Measurements from ENCODE around the gene P3H2. TPM values are rescaled to one million over a fixed set of nuclear protein-coding genes. Genes with fewer than 3 reads are reported as not detected.

The P3H2 gene
- total RNA-seq, 1 experiment from 2014 or later, result 20.9 TPM

DNA sequence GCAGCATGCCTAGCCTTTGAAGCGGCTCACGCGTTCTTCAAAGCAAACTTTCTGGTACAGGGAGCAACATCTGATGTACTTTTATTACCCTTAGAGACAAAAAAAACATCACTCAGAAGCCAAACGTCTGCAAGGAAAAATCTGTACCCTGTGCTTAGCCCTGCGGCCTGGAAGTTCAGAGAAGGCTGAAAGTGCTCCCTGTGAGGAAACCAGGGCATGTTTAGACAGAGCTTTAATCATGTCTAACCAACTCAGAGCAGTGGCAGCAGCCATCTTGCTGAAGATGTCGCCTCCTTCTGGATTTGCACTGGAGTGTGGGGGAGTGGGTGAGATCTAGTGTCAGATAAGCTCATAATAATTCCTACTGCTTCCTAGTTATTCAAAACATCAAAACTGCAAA is 170.4 kb downstream of the P3H2 start:
- H3K9me2 ChIP-seq (ENCODE audit: insufficient read depth), result no peaks in the 10 kb centered on the region
- no peaks in the 10 kb centered on the region for H3K36me3 ChIP-seq (ENCODE audit: low read depth)
- no peak overlapping the region for H3K4me3 ChIP-seq
- BruUV-seq (replicated peaks), result no TSS peak
- no peaks in the 10 kb centered on the region for H4K20me1 ChIP-seq (ENCODE audit: insufficient read depth)
- no peaks in the 10 kb centered on the region for H3K79me2 ChIP-seq (ENCODE audit: low read depth)
- peaks cover 21% of the 10 kb centered on the region for H3K4me1 ChIP-seq (replicated peaks; ENCODE audit: insufficient read depth)
- H3K27ac ChIP-seq, result no peak overlapping the region
- H3K27me3 ChIP-seq (ENCODE audit: insufficient read depth, low read depth), result no peaks in the 10 kb centered on the region
- intact Hi-C loops (cut with micrococcal nuclease; ENCODE audit: unreplicated experiment), result no loop called here
- H3F3A ChIP-seq (ENCODE audit: insufficient read depth, low read depth), result no peaks in the 10 kb centered on the region; the same call in 1 of the 2 replicates
- no peak overlapping the region for H3K4me2 ChIP-seq
- no peak for TF ChIP-seq EZH2 (IDR thresholded peaks at IDR 0.05; ENCODE audit: low read depth)
- TF ChIP-seq, protein P1, sequence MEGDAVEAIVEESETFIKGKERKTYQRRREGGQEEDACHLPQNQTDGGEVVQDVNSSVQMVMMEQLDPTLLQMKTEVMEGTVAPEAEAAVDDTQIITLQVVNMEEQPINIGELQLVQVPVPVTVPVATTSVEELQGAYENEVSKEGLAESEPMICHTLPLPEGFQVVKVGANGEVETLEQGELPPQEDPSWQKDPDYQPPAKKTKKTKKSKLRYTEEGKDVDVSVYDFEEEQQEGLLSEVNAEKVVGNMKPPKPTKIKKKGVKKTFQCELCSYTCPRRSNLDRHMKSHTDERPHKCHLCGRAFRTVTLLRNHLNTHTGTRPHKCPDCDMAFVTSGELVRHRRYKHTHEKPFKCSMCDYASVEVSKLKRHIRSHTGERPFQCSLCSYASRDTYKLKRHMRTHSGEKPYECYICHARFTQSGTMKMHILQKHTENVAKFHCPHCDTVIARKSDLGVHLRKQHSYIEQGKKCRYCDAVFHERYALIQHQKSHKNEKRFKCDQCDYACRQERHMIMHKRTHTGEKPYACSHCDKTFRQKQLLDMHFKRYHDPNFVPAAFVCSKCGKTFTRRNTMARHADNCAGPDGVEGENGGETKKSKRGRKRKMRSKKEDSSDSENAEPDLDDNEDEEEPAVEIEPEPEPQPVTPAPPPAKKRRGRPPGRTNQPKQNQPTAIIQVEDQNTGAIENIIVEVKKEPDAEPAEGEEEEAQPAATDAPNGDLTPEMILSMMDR (conservative IDR thresholded peaks at IDR 0.05), result no peak
- POLR2A ChIA-PET (ENCODE audit: unreplicated experiment), result no interaction called here
- CTCF ChIA-PET, result interaction anchor here (0.9 kb wide), 1 partner anchor 309 kb away, joined by 3 read pairs; no protein-coding TSS in a partner anchor
- no peak overlapping the region for H2AFZ ChIP-seq
- peaks cover 33% of the 10 kb centered on the region; the same call in 1 of the 2 replicates for H3K9me3 ChIP-seq (ENCODE audit: insufficient read depth, low read depth)
- DNase-seq, result no peak

DNA sequence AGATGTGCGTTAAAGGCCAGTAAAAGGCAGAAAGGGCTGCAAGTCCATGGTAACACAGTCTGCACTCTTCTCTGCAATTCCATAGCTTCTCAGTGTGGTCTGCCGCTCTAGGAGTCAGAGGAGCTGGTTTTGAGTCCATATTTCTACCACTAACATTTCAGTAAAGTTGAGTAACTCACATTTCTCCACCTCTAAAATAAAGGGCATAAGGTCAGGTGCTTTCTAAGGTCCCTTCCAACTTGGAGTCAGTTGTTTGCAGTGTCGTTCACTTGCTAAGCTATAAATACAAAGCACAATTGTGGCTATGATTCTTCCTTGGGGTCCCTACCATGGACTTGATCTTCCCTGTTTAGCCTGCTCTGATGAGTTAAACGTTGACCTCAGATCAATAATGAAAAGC is 171.1 kb downstream of the P3H2 start:
- Histone ChIP-seq H4K20me1 (ENCODE audit: insufficient read depth) (no peaks in the 10 kb centered on the region), H3K4me1 (replicated peaks; ENCODE audit: insufficient read depth) (peaks cover 28% of the 10 kb centered on the region), H3K36me3 (ENCODE audit: low read depth) (peaks cover 5% of the 10 kb centered on the region; the same call in 1 of the 2 replicates), H2AFZ (no peak overlapping the region), H3K4me2 (no peak overlapping the region), H3F3A (ENCODE audit: insufficient read depth, low read depth) (peaks cover 6% of the 10 kb centered on the region; the same call in 1 of the 2 replicates), H3K27me3 (ENCODE audit: insufficient read depth, low read depth) (no peaks in the 10 kb centered on the region), H3K79me2 (ENCODE audit: low read depth) (no peaks in the 10 kb centered on the region), H3K9me3 (ENCODE audit: insufficient read depth, low read depth) (peaks cover 39% of the 10 kb centered on the region), H3K4me3 (no peak overlapping the region), H3K27ac (no peak overlapping the region), H3K9me2 (ENCODE audit: insufficient read depth) (no peaks in the 10 kb centered on the region)
- intact Hi-C loops (cut with micrococcal nuclease; ENCODE audit: unreplicated experiment), result loop anchor here (5.0 to 10.0 kb wide), 2 partner anchors 802 to 995 kb away; no protein-coding TSS in a partner anchor
- TF ChIP-seq, protein P1 (conservative IDR thresholded peaks at IDR 0.05), result no peak
- no peak for TF ChIP-seq EZH2 (IDR thresholded peaks at IDR 0.05; ENCODE audit: low read depth)
- POLR2A ChIA-PET (ENCODE audit: unreplicated experiment), result no interaction called here
- CTCF ChIA-PET, result interaction anchor here (0.6 to 0.9 kb wide), 3 partner anchors 62 to 309 kb away, joined by 3 to 5 read pairs (median 4); no protein-coding TSS in a partner anchor
- DNase-seq, result no peak
- no TSS peak for BruUV-seq (replicated peaks)

DNA sequence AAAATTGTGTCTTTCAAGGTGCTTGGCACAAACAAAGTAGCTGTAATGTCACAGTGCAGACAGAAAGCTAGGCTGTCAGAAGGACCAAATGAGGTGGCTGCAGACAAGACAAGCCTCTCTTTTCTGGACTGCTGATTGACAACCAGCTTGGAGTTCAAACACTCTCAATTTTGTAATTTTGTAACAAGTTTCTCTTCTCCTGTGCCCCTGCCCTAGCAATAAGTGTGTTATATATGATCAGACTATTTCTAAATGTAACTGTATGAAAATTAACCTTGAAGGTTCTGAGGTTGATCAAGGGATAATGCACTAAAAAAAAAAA is 172.0 kb downstream of the P3H2 start:
- no peak overlapping the region for H2AFZ ChIP-seq
- H3K79me2 ChIP-seq (ENCODE audit: low read depth), result no peaks in the 10 kb centered on the region
- no peak for DNase-seq
- ChIA-PET POLR2A (ENCODE audit: unreplicated experiment) (interaction anchor here (0.6 to 0.7 kb wide), 4 partner anchors 107 to 376 kb away, joined by 4 read pairs; no protein-coding TSS in a partner anchor), CTCF (interaction anchor here (0.6 to 1.9 kb wide), 15 partner anchors 12 to 800 kb away, joined by 3 to 19 read pairs (median 5); partner anchors contain the start of gene CLDN1)
- no peaks in the 10 kb centered on the region for H3K9me2 ChIP-seq (ENCODE audit: insufficient read depth)
- H3K36me3 ChIP-seq (ENCODE audit: low read depth), result peaks cover 5% of the 10 kb centered on the region; the same call in 1 of the 2 replicates
- TF ChIP-seq EZH2 (IDR thresholded peaks at IDR 0.05; ENCODE audit: low read depth), result no peak
- TF ChIP-seq, protein P1 (conservative IDR thresholded peaks at IDR 0.05), result peak; percentile 3; the same call in 1 of the 2 replicates
- peaks cover 37% of the 10 kb centered on the region for H3K4me1 ChIP-seq (replicated peaks; ENCODE audit: insufficient read depth)
- peak overlapping the region; percentile 39 for H3K27ac ChIP-seq
- H3K4me3 ChIP-seq, result no peak overlapping the region
- peaks cover 15% of the 10 kb centered on the region for H3F3A ChIP-seq (ENCODE audit: insufficient read depth, low read depth)
- H4K20me1 ChIP-seq (ENCODE audit: insufficient read depth), result no peaks in the 10 kb centered on the region
- intact Hi-C loops (cut with micrococcal nuclease; ENCODE audit: unreplicated experiment), result loop anchor here (1.0 to 10.0 kb wide), 6 partner anchors 105 to 994 kb away; no protein-coding TSS in a partner anchor
- no TSS peak for BruUV-seq (replicated peaks)
- H3K4me2 ChIP-seq, result no peak overlapping the region
- H3K9me3 ChIP-seq (ENCODE audit: insufficient read depth, low read depth), result peaks cover 48% of the 10 kb centered on the region
- H3K27me3 ChIP-seq (ENCODE audit: insufficient read depth, low read depth), result no peaks in the 10 kb centered on the region
